ENCODE results near the gene CAPN11. TPM values are rescaled to one million over a fixed set of nuclear protein-coding genes. Genes with fewer than 3 reads are reported as not detected.

Gene CAPN11
- total RNA-seq, 4 donors from 2014 or later, result 0.72 to 1.1 (median 0.89) TPM

GRCh38 chr6:44113414-44113813, 45.2 kb upstream of the CAPN11 start:
- no peak overlapping the region for H3K4me3 ChIP-seq (ENCODE audit: low read depth, poor library complexity, severe bottlenecking)
- no peak for TF ChIP-seq CTCF (IDR thresholded peaks at IDR 0.05)
- no peak for TF ChIP-seq POLR2A (IDR thresholded peaks at IDR 0.05)
- no peak for DNase-seq (ENCODE audit: low spot score in 2 of 2)
- 42 to 70% methylated on average over 3 of the region's 3 CpGs for WGBS, 2 donors
- intact Hi-C loops (cut with DNase I; ENCODE audit: low total_unique reads), result no loop called here

- no peak for DNase-seq (ENCODE audit: low spot score in 2 of 2)
- intact Hi-C loops (cut with DNase I; ENCODE audit: low total_unique reads), result no loop called here
- WGBS, 2 donors, result 55 to 56% methylated on average over 5 of the region's 5 CpGs
These were observed 42.8 kb upstream of the CAPN11 start for GRCh38 chr6:44115866-44116265.

DNA sequence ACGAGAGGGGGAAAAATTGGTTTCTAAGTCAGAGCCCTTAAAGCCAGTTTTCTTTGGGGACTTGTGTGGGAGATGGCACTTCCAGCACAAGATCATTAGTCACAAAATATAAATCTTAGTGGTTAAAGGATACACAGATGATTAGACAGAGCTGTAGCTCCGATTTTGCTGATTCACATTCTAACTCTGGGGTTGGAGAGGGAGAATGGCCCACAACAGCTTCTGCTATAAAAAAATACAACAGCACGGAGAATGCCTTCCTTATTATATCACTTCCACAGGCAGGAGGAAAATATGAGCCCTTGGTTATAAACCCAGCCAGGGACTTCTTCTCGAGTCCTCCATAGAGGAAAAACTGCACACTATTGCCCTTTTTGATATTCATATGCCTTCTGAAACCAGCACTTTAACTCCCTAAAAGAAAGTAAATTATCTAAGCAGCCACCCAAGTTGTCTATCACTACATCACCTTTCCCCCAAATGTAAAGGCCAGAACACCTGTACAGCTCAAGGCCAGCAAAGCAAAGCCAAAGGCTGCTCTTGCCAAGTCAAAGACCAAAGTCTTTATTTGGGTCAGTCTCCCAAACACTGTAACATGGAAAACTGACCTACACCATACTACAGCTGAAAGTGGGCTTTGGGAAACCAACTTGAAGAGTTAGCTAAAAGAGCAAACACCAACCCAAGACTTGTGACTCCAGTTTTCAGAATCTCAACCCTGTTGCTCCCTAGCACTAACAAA, 41.8 kb upstream of the CAPN11 start:
- WGBS, 2 donors, result 39 to 56% methylated on average over 4 of the region's 4 CpGs
- no peak for DNase-seq (ENCODE audit: low spot score in 2 of 2)
- H3K4me3 ChIP-seq (ENCODE audit: low read depth, poor library complexity, severe bottlenecking), result no peak overlapping the region
- TF ChIP-seq CTCF (IDR thresholded peaks at IDR 0.05), result no peak
- no peak for TF ChIP-seq POLR2A (IDR thresholded peaks at IDR 0.05)
- intact Hi-C loops (cut with DNase I; ENCODE audit: low total_unique reads), result no loop called here

More at GRCh38 chr6:44115866-44116265, 42.8 kb upstream of the CAPN11 start:
- no peak overlapping the region for H3K4me3 ChIP-seq (ENCODE audit: low read depth, poor library complexity, severe bottlenecking)
- TF ChIP-seq POLR2A (IDR thresholded peaks at IDR 0.05) (no peak), CTCF (IDR thresholded peaks at IDR 0.05) (no peak)

DNA sequence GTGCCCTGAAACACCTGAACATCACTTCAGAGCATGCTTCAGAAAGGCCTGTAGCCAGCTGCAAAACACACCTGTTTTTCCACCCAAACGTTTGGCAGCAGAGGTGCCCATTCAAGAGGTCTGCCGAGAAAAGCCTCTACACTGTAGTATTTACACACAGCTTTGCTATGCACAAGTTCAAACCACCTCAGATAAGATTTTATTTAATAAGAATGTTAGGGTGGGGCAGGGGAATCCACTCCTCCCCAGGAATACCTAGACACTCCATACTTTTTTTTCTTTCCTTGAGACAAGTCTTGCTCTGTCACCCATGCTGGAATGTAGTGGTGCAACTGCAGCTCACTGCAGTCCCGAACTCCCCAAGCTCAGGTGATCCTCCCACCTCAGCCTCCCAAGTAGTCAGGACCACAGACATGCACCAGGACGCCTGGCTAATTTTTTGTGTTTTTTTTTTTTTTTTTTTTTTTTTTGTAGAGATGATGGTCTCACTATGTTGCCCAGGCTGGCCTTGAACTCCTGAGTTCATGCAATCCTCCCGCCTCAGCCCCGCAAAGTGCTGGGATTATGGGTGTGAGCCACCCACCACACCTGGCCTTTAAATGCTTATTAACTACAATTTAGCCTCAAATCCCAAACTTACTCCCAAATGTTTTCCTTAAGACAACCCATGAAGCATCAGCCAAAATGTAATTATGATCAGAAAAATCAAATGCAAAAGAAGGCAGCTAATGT, 41.1 kb upstream of the CAPN11 start:
- DNase-seq (ENCODE audit: low spot score in 2 of 2), result no peak
- WGBS, 2 donors, result 64% methylated on average over 6 of the region's 6 CpGs
- intact Hi-C loops (cut with DNase I; ENCODE audit: low total_unique reads), result no loop called here
- TF ChIP-seq CTCF (IDR thresholded peaks at IDR 0.05), result no peak
- no peak for TF ChIP-seq POLR2A (IDR thresholded peaks at IDR 0.05)
- H3K4me3 ChIP-seq (ENCODE audit: low read depth, poor library complexity, severe bottlenecking), result no peak overlapping the region

GRCh38 chr6:44119704-44120262, 38.8 kb upstream of the CAPN11 start:
- intact Hi-C loops (cut with DNase I; ENCODE audit: low total_unique reads), result no loop called here
- no peak overlapping the region for H3K4me3 ChIP-seq (ENCODE audit: low read depth, poor library complexity, severe bottlenecking)
- TF ChIP-seq POLR2A (IDR thresholded peaks at IDR 0.05), result no peak
- no peak for TF ChIP-seq CTCF (IDR thresholded peaks at IDR 0.05)
- 27 to 35% methylated on average over 5 of the region's 5 CpGs for WGBS, 2 donors
- no peak for DNase-seq (ENCODE audit: low spot score in 2 of 2)
